HG02610 (cell line): ENCODE data around the gene HCFC1.

Experiments
- ATAC-seq: cut with Tn5 transposase; IDR thresholded peaks from one replicate; pipeline ENCODE4 v1.9.1; 2021; ENCODE audit warnings: mild to moderate bottlenecking, moderate library complexity; ENCODE audit not compliant: unreplicated experiment

The HCFC1 gene

DNA sequence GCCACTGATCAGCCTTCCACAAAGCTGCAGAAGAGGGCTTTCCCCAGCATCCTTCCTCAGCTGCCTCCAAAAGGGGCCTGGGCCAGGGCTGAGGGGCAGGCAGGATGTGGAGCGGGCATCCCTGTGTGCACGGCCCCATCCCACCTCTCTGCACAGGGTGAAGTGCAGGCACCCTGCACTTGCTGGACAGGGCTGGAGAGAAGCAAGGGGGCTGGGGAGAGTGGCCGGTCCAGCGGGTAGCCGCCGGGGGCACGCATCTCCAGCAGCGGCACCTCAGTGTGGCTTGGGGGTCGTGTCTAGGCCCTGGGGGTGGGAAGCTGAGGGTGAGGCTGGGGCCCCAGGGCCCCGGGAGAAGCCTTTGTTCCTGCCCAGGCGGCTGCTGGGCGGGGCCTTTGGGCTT lies 64.2 kb downstream of the HCFC1 start:
- no peak for ATAC-seq

DNA sequence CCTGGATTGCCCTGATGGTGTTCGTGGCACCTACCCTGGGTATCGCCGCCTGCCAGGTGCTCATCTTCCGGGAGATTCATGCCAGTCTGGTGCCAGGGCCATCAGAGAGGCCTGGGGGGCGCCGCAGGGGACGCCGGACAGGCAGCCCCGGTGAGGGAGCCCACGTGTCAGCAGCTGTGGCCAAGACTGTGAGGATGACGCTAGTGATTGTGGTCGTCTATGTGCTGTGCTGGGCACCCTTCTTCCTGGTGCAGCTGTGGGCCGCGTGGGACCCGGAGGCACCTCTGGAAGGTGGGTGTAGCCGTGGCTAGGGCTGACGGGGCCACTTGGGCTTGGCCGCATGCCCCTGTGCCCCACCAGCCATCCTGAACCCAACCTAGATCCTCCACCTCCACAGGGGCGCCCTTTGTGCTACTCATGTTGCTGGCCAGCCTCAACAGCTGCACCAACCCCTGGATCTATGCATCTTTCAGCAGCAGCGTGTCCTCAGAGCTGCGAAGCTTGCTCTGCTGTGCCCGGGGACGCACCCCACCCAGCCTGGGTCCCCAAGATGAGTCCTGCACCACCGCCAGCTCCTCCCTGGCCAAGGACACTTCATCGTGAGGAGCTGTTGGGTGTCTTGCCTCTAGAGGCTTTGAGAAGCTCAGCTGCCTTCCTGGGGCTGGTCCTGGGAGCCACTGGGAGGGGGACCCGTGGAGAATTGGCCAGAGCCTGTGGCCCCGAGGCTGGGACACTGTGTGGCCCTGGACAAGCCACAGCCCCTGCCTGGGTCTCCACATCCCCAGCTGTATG lies 65.3 kb downstream of the HCFC1 start:
- no peak for ATAC-seq

DNA sequence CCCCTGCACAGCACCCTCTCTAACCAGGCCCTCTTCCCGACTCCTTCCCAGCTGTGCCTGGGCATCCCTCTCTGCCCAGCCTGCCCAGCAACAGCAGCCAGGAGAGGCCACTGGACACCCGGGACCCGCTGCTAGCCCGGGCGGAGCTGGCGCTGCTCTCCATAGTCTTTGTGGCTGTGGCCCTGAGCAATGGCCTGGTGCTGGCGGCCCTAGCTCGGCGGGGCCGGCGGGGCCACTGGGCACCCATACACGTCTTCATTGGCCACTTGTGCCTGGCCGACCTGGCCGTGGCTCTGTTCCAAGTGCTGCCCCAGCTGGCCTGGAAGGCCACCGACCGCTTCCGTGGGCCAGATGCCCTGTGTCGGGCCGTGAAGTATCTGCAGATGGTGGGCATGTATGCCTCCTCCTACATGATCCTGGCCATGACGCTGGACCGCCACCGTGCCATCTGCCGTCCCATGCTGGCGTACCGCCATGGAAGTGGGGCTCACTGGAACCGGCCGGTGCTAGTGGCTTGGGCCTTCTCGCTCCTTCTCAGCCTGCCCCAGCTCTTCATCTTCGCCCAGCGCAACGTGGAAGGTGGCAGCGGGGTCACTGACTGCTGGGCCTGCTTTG lies 66.0 kb downstream of the HCFC1 start:
- ATAC-seq = no peak

DNA sequence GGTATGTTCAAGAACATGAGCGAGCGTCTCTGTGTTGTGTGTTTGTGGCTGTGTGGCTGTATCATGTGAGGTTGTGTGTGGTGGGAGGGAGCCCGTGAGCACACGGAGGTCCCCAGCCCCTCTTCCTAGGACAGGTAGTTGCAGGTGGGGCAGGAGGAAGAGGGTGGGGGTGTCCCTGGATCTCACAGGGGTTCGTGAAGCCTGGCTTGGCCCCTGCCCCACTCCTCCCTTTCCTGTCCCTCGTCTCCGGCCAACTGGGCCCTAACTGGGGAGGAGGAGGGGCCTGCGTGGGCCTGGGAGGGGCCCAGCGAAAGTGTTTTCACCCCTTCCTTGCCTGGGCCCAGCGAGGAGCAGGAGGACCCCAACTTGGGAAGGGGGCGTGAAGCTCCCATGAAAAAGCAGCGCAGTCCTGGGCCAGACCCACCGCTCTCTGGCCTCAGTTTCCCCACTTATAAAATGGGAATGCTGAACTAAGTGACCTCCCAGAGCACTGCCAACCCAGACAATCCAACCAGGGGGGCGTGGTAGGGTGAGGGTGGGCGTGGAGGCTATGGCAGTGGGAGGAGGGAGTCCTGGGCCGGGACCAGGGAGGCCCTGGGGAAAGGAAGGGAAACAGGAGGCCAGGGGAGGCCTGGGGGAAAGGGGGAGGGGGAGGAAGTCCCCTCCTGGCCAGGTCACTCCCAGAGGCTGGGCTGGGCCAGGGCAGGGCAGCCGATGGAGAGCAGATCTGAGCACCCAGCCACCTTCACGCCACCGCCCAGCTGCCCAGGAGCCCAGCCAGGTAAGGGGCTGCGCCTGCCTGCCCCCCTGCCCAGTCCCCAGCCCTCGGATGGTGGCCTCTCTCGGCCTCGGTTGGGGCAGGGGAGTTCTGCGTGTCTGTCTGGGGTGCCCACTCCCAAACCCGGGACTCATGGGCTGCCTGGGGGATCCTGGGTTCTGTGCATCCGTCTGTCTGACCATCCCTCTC lies 67.3 kb downstream of the HCFC1 start, which contains the start of gene AVPR2:
Gene AVPR2 (plus strand): TSS at position 683 of the 967 bp plus-strand sequence. CDS start 473 bp downstream, outside the sequence.
- ATAC-seq = no peak

GRCh38 chrX:153903238-153903980 lies 68.2 kb downstream of the HCFC1 start:
- ATAC-seq = no peak

DNA sequence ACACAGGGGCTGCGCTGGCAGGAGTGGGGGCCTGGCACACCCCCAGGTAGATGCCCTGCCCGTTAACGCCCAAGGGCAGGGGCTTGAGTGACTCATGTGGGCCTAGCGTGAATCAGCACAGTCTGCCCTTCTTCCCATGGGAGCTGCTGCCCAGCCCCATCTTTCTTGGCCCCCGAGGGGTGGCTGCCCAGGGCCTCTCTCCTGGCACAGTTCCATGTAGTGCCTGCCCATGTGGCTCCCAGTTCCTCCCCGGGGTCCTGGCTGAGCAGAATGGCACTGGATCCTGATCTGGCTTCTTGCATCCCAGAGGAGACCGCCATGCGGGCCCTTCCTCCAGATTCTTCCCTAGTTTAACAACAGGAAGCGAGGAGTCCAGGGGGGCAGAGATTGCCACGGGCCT lies 69.2 kb downstream of the HCFC1 start:
- ATAC-seq = no peak

DNA sequence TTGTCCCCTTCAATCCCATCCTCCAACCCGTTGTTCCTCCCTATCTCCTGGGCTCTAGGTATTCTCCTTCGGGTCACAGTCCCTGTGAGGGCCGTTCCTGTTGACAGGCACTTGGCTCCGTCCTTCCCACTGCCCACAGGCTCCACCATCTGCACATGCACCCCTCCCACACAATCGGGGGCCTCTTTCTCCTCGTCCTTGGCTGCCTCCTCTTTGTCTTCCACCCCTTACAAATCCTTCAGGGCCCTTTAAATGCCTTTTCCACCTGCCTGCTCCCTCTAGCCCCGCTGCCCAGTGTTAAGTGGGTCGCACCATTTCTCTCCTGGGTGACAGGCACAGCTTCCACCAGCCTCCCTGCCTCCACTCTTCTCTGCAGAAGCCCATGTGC lies 69.9 kb downstream of the HCFC1 start:
- ATAC-seq = no peak

DNA sequence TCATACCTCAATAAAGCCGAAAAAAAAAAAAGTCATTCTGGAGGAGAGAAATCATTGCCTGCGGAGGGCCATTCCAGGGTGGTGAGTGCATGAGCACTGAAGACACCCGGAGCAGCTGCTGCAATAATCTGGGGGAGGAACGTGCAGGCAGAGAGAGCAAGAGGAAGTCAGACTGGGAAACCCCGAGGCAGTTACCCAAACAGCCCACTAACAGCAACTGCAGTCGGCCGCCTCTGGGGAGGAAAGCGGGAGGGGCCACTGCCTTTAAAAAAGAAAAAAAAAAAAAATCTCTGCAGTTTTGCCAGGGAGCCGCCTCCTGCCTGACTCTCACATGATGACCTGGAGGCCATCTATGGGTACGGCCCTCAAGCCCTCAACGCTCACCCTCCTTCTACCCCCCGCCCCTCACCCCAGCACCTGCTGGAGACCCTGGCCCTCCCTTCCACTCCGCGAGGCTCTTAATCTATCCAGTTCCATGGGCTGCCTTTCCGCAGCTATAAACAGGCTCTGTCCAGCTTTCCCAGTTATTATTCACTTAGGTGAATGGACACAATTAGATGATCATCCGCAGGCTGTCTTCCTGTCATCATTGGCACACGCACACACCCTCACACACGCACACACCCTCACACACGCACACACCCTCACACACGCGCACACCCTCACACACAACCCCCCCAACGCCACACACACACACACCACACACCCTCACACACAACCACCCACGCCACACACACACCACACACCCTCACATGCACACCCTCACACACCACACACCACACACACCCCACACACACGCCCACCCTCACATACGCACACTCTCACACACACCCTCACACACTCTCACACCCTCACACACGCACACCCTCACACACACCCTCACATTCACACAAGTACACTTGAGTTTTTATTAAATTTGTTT lies 70.5 kb downstream of the HCFC1 start:
- ATAC-seq = peak; percentile 93

DNA sequence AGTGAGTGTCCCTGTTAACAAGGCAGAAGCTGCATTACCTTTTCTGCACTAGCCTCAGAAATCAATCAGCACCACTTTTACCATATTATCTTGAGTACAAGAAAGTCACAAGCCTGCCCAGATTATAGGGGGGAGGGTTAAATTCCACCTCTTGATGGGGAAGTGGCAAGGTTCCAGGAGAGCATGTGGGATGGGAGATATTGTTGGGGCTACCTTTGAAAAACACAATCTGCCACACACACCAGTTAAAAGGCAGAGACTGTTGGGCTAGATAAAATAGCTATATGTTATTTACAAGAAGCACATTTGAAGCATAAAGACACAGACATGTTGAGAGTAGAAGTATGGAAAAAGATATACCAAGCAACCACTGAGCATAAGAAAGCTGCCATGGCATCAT lies 73.7 kb downstream of the HCFC1 start:
- no peak for ATAC-seq
